ENCODE measurements around the gene KRTAP15-1.

The KRTAP15-1 gene

GRCh38 chr21:30439975-30440374 lies at the start of gene KRTAP15-1:
TSS of gene KRTAP15-1 (plus strand) at chr21:30440275. CDS start at chr21:30440328, 53 bp downstream.
- DNase-seq, result no peak

GRCh38 chr21:30391492-30392025 lies 48.5 kb upstream of the KRTAP15-1 start:
- no peak for DNase-seq

- no peak for DNase-seq
Measured at GRCh38 chr21:30395731-30396130, 44.3 kb upstream of the KRTAP15-1 start, which contains the start of gene KRTAP13-1. TSS of gene KRTAP13-1 (plus strand) at chr21:30396031. CDS start at chr21:30396087, 56 bp downstream.

GRCh38 chr21:30408782-30409494 lies 31.1 kb upstream of the KRTAP15-1 start:
- peak; percentile 59 for DNase-seq

GRCh38 chr21:30415993-30416392 lies 24.1 kb upstream of the KRTAP15-1 start:
- DNase-seq, result no peak

- DNase-seq, result no peak
Measured at GRCh38 chr21:30425826-30426225, 14.2 kb upstream of the KRTAP15-1 start, which contains the start of gene KRTAP13-3. TSS of gene KRTAP13-3 (minus strand) at chr21:30425926. CDS start at chr21:30425912, 14 bp downstream.

- no peak for DNase-seq
Measured at GRCh38 chr21:30426731-30427130, 13.3 kb upstream of the KRTAP15-1 start.

- DNase-seq, result no peak
Measured at GRCh38 chr21:30430170-30430655, 9.9 kb upstream of the KRTAP15-1 start, which contains the start of gene KRTAP13-4. TSS of gene KRTAP13-4 (plus strand) at chr21:30430220. CDS start at chr21:30430276, 56 bp downstream.

GRCh38 chr21:30434033-30434631 lies 5.9 kb upstream of the KRTAP15-1 start:
- peak; percentile 1 for DNase-seq

- no peak for DNase-seq
Measured at GRCh38 chr21:30437010-30437565, 3.0 kb upstream of the KRTAP15-1 start.

GRCh38 chr21:30443226-30443625 lies 3.2 kb downstream of the KRTAP15-1 start:
- no peak for DNase-seq

GRCh38 chr21:30444204-30444603 lies 4.1 kb downstream of the KRTAP15-1 start:
- DNase-seq, result peak; percentile 2

GRCh38 chr21:30447056-30447455 lies 7.0 kb downstream of the KRTAP15-1 start:
- DNase-seq, result no peak

- DNase-seq, result no peak
Measured at GRCh38 chr21:30448514-30448913, 8.4 kb downstream of the KRTAP15-1 start.

GRCh38 chr21:30463713-30464112 lies 23.6 kb downstream of the KRTAP15-1 start:
- DNase-seq, result no peak

GRCh38 chr21:30468900-30469714 lies 29.0 kb downstream of the KRTAP15-1 start:
- DNase-seq, result no peak

GRCh38 chr21:30478004-30478403 lies 37.9 kb downstream of the KRTAP15-1 start:
- no peak for DNase-seq

- DNase-seq, result no peak
Measured at GRCh38 chr21:30479259-30479658, 39.2 kb downstream of the KRTAP15-1 start.

- no peak for DNase-seq
Measured at GRCh38 chr21:30480145-30480544, 40.1 kb downstream of the KRTAP15-1 start, which contains the start of gene KRTAP19-1. TSS of gene KRTAP19-1 (minus strand) at chr21:30480367. CDS start at chr21:30480317, 50 bp downstream.

GRCh38 chr21:30482130-30482529 lies 42.1 kb downstream of the KRTAP15-1 start:
- DNase-seq, result no peak

GRCh38 chr21:30486180-30486579 lies 46.1 kb downstream of the KRTAP15-1 start:
- no peak for DNase-seq

GRCh38 chr21:30487336-30487735 lies 47.3 kb downstream of the KRTAP15-1 start, which contains the start of gene KRTAP19-2:
TSS of gene KRTAP19-2 (minus strand) at chr21:30487436. CDS start at chr21:30487348, 88 bp downstream.
- no peak for DNase-seq
